Measurements from ENCODE around the gene LRRC75B.

- no peak for TF ChIP-seq ZBTB49 (CRISPR knock-in tag; IDR thresholded peaks at IDR 0.05; ENCODE audit: borderline replicate concordance)
- no peak for TF ChIP-seq NR2C2 (CRISPR knock-in tag; IDR thresholded peaks at IDR 0.05)
- TF ChIP-seq NR2C2 (tag; IDR thresholded peaks at IDR 0.05): no peak
- no peak for TF ChIP-seq TCF7 (IDR thresholded peaks at IDR 0.05; ENCODE audit: borderline replicate concordance)
- TF ChIP-seq MXI1 (IDR thresholded peaks at IDR 0.05; ENCODE audit: low read depth, low read length): no peak
- TF ChIP-seq CEBPB (tag; IDR thresholded peaks at IDR 0.05): no peak
- TF ChIP-seq CTCF (IDR thresholded peaks at IDR 0.05 in 2 of 3, conservative IDR thresholded peaks at IDR 0.05 in 1 of 3; ENCODE audit: insufficient read depth in 2 of 3, low read depth in 1 of 3, low read length in 3 of 3): no peak
- no peak for TF ChIP-seq SREBF2 (CRISPR knock-in tag; IDR thresholded peaks at IDR 0.05)
- no peak for TF ChIP-seq ARNT (IDR thresholded peaks at IDR 0.05)
- no peak for TF ChIP-seq SMARCE1 (IDR thresholded peaks at IDR 0.05)
- no peak for TF ChIP-seq PML (IDR thresholded peaks at IDR 0.05; ENCODE audit: low read length)
- TF ChIP-seq EZH2 (IDR thresholded peaks at IDR 0.05; ENCODE audit: borderline replicate concordance, low read depth, low read length): no peak
- TF ChIP-seq ZBTB11 (CRISPR knock-in tag; IDR thresholded peaks at IDR 0.05): no peak
- no peak for TF ChIP-seq ZZZ3 (IDR thresholded peaks at IDR 0.05)
- TF ChIP-seq ZNF121 (CRISPR knock-in tag; conservative IDR thresholded peaks at IDR 0.05): no peak
Observed at GRCh38 chr22:24559471-24559870, 33.4 kb downstream of the LRRC75B start.
